Suppressor macrophage treated with lipopolysaccharide for 4 hours (primary cell): ENCODE results near the gene TAPBP.
"Not testable (repeated sequence)": the region's sequence is repeated elsewhere in the genome, so short reads cannot be mapped to it uniquely, and the experiment has no call there.

Source experiments
- DNase-seq: peaks from one replicate; pipeline ENCODE4 v3.0.0-alpha.2; 2020

The TAPBP gene

DNA sequence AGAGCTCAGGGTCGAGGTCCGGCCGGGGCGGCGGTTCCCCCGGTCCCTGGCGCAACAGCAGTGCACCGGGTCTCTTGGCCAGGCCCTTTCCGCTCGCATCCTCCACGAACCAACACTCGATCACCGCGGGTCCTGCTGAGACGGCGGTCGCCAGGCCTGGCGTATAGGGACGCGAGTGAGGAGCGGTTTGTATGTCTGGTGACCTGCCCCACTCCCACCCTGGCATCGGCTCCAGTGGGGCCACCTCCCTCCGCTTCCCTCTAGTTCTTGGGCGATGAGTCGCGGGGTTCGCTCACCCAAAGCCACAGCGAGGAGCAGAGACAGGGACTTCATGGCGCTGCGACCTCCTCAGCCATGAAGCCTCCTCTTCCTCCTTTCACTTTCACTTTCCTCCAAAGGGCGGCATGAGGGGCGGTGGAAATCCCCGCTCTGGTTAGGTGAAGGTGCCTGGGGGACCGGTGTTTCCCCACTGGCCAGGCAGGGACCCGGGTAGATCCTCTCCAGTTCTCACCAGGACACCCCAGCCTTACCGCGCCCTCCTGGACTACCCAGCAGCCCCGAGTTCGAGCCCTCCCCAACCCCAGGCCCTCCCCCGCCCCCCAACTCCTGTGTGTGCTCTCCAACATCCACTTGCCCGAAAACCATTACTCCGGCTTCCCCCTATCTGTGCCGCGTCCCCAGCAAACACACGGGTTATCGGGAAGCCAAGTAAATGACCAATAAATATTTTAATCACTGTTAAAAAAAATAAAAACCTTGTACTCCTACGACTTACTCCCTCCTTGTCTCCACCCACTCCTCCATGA lies at the start of gene TAPBP:
Gene TAPBP (minus strand): TSS at position 370 of the 806 bp plus-strand sequence. CDS start 37 bp downstream, at position 333.
- DNase-seq, result peak; percentile 92

DNA sequence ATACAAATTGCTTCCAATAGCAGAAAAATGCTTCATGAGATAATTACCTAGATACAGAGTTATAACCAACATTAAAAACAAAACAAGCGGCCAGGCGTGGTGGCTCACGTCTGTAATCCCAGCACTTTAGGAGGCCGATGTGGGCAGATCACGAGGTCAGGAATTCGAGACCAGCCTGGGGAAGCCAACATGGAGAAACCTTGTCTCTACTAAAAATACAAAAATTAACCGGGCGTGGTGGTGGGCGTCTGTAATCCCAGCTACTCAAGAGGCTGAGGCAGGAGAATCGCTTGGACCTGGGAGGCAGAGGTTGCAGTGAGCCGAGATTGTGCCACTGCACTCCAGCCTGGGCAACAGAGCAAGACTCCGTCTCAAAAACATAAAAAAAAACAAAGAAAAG lies 49.6 kb upstream of the TAPBP start:
- DNase-seq, result not testable (repeated sequence)

DNA sequence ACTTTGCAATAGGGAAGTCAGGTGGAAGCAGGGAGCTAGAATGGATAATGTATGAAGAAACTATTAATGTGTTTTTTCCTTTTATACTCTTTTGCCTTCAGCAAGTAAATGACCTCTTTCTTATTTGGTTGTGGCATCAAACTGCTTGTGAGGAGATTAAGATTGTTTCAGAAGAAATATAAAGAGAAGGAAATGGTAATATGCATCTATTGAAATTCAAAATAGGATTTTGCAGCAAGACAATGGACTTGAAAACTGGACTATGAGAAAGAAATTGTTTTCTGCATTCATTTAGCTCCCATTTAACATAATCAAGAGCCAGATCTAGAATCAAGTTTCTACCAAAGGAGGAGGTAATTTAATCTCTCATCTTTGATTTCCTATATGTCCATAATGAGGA lies 45.5 kb upstream of the TAPBP start:
- no peak for DNase-seq

DNA sequence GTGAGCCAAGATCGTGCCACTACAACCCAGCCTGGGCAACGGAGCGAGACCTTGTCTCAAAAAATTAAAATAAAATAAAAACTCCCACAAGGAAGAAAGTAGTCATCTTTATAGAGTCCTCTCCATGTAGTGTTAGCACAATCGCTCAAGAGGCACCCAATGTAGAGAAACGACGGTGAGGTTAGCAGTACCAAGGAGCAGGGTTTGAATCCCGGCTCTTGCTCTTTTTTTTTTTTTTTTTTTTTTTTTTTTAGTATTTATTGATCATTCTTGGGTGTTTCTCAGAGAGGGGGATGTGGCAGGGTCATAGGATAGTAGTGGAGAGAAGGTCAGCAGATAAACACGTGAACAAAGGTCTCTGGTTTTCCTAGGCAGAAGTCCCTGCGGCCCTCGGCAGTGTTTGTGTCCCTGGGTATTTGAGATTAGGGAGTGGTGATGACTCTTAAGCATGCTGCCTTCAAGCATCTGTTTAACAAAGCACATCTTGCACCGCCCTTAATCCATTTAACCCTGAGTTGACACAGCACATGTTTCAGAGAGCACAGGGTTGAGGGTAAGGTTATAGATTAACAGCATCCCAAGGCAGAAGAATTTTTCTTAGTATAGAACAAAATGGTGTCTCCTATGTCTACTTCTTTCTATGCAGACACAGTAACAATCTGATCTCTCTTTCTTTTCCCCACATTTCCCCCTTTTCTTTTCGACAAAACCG lies 43.4 kb upstream of the TAPBP start:
- DNase-seq, result not testable (repeated sequence)

DNA sequence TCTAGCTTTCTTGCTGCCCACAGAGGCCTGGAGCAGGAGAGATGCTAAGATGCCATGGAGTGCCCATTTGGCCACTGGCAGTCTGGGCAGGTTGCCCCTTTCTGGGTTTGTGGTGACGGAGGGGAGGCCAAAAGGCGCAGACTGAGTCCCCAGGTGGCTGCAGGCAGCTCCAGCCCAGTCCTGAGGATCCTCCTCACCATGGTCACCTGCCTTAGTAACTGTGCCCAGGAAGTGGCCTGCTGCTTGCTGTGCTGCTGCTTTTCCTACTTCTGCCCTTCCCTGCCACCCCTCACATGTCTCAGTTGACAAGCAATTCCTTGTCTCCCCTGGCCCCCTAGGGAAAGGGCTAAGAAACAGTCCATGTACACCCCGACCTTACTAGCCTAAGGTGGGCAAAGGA lies 42.4 kb upstream of the TAPBP start:
- DNase-seq, result no peak

DNA sequence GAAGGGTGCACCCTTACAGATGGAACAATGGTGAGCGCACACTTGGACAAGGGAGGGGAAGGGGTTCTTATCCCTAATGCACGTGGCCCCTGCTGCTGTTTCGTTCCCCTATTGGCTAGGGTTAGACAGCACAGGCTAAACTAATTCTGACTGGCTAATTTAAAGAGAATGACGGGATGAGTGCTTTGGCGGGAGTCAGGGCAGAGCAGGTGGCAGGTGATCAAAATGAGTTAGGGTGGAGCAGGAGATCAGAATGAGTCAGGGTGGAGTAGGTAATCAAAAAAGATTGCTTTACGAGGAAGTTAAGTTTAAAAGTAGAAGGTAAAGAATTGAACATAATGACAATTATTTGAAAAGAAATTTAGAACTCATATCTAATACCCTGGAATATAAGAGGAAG lies 42.0 kb upstream of the TAPBP start:
- DNase-seq, result not testable (repeated sequence)

DNA sequence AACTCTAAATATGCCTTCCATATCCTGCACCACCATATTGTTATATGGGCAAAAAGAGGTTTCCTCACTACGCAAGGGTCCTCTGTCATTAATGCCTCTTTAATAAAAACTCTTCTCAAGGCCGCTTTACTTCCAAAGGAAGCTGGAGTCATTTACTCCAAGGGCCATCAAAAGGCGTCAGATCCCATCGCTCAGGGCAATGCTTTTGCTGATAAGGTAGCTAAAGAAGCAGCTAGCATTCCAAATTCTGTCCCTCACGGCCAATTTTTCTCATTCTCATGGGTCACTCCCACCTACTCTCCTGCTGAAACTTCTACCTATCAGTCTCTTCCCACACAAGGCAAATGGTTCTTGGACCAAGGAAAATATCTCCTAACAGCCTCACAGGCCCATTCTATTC lies 33.9 kb upstream of the TAPBP start:
- no peak for DNase-seq

DNA sequence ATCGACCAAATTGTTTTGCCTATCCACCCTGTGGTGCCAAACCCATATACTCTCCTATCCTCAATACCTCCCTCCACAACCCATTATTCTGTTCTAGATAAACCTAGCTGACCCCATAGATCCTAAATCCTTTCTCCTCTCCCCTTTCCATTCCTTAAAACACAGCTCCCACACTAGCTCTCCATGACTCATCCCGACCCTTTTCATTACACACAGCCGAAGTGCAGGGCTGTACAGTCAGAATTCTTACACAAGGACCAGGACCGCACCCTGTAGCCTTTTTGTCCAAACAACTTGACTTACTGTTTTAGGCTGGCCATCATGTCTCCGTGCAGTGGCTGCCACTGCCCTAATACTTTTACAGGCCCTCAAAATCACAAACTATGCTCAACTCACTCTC lies 33.1 kb upstream of the TAPBP start:
- DNase-seq, result not testable (repeated sequence)

DNA sequence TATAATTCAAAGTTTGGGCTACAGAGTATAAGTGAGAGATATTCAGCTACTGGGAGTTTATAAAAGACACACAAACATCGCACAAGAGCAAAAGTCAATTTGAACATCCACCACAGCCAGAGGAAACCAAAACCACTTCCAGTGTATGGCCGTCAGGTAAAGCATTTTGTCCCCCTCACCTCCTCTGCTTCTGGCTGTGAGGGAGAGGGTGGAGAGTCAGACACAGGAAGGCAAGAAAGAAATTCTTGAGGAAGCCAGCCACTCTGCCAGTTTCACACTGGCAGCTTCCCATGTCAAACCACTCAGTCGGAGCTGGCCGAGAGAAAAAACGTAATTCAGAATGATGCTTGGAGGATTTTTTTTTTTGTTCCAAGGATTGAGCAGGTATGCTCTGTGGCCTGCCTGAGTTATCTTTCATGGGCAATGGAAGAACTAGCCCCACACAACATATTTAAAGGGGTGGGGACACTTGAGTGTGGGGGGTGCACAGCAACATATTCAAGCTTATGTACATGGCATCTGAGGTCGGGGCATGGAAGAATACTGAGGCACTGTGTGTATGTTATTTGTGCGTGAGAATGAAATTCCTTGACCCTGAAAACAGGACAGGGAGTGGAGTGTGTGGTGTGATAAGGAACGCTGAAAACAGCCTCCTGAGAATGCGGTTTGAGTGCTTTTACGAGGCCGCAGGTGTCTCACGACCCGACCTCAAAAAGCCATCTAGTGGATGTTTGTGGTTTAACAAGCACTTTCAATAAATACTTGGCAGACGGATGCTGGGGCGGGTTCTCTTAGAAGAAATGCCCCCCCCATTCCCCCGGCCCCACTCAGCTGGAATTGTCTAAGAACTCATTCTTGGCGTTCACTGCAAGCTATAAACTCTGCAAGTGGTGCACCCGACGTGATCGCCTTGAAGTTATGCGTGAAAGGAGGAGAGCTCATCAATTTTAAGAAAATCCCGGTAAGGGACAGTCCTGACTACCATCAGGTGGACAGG lies 31.1 kb upstream of the TAPBP start:
- DNase-seq, result peak; percentile 62

DNA sequence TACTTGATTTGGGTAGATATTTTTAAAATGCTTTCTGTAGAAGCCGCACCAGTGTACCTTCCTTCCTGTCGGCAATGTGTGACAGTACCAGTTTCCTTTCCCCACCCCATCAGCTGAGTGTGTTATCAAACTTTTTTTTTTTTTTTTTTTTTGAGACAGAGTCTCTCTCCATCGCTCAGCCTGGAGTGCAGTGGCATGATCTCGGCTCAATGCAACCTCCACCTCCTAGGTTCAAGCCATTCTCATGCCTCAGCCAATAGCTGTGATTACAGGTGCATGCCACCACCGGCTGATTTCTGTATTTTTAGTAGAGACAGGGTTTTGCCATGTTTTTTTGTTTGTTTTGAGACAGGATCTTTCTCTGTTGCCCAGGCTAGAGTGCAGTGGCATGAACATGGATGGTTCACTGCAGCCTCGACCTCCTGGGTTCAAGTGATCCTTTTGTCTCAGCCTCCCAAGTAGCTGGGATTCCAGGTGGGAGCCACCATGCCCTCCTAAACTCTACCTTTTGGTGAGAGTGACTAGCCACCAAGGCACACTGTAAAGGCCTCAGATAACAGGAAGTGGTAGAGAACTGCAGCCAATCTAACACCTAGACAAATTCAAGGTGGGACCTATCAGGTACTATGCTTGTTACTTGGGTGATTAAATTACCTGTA lies 30.2 kb upstream of the TAPBP start:
- DNase-seq, result no peak

DNA sequence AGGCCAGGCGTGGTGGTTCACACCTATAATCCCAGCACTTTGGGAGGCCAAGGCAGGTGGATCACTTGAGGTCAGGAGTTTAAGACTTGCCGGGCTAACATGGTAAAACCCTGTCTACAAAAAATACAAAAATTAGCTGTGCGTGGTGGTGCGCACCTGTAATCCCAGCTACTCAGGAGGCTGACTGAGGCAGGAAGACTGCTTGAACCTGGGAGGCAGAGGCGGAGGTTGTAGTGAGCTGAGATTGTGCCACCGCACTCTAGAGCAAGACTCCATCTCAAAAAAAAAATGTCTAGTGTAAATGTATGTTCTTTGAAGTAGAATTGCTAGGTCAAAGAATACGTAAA lies 29.7 kb upstream of the TAPBP start:
- DNase-seq, result not testable (repeated sequence)

DNA sequence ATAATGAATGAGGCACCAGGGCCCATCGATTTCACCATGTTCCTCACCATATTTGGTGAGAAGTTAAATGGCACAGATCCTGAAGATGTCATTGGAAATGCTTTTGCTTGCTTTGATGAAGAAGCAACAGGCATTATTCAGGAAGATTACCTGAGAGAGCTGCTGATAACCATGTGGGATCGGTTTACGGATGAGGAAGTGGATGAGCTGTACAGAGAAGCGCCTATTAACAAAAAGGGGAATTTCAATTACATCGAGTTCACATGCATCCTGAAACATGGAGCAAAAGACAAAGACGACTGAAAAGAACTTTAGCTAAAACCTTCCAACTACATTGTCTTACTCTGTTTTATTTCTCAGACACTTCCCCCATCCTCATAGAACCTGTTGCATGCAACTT lies 25.3 kb upstream of the TAPBP start:
- DNase-seq, result no peak

DNA sequence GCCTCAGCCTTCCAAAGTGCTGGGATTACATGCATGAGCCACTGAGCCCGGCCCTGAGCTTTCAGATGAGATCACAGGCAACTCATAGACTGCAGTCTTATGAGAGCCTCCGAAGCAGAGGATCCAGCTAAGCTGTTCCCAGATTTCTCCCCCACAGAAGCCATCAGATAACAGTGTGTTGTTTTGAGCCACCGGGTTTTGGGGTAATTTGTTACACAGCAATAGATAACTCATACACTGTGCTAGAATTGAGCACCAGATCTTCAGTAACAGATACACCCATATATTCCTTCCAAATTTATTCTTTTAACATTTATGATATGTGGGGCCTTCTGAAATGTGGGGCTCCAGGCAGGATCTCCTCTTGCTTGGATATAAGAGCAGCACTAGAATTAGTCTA lies 22.6 kb upstream of the TAPBP start:
- no peak for DNase-seq

DNA sequence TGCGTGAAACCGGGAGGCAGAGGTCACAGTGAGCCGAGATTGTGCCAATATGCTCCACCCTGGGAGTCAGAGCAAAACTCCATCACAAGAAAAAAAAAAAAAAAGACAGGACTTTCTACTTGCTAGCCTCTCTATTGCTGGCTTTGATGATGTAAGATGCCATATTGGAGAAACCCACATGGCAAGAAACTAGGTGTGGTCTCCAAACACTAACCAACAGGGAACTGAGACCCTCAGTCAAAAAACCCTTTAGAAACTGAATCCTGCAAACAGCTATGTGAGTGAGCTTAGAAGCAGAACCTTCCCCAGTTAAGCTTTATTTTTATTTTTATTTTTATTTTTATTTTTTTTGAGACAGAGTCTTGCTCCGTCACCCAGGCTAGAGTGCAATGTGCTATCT lies 22.0 kb upstream of the TAPBP start:
- DNase-seq, result no peak

DNA sequence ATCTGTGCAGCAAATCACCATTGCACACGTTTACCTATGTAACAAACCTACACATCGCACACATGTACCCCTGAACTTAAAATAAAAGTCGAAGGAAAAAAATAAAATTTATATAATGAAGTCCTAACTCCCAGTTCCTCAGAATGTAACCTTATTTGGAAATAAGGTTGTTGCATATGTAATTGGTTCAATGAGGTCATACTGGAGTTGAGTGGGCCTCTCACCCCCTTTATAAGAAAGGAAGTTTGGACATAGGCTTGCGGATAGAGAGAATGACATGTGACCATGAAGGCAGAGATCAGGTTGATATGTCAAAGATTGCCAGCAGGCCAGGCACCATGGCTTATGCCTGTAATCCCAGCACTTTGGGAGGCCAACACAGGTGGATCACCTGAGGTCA lies 19.8 kb upstream of the TAPBP start:
- peak; percentile 30 for DNase-seq

DNA sequence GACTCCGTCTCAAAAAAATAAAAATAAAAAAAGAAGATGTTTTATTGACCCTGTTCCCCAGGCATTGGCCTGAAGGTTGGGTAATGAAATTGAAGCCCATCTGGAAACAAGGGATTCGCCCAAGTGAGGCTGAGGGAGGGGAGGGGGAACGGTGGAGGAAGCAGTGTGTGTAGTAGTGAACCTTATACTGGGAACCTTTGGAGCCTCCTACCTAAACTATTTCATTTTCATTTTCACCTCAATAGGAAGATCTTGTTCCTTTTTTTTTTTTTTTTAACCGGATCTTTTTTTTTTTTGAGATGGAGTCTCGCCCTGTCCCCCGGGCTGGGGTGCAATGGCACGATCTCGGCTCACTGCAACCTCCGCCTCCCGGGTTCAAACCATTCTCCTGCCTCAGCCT lies 16.9 kb upstream of the TAPBP start:
- no peak for DNase-seq

DNA sequence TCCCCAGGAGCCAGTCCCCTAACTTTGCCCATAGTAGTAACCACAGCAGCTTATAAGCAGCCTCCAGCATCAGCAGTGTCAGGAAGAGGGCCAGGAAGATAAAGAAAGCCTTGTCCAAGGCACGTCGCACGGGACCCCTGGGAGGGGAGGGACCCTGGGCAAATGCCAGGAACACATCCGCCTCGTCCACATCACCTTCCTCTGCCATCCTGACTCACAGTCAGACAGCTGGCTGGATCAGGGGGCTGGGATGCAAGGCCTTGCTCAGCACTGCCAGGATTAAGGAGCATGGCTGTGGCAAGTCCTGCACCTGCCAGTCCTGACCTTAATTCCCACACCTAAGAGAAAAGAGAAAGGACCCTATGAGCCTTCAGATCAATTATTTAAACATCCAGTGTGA lies 15.2 kb upstream of the TAPBP start:
- DNase-seq, result no peak

DNA sequence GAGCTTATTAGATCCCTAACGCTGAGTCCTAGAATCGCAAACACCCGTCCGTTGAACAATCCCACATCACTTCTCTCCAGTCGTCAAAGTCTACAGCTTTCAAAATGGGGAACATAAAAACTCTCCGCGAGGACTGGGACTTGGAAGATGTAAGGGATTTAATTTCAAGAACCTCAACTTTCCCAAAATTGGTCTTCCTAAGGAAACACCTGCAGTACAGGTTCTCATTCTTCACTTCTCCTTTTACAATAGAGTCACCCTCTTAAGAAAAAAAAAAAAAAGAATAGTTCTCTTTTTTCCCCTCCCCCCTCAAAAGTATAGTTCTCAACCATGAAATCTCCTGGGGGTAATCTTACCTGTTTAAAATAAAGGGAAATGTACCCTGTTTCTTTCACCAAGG lies 10.2 kb upstream of the TAPBP start:
- no peak for DNase-seq

DNA sequence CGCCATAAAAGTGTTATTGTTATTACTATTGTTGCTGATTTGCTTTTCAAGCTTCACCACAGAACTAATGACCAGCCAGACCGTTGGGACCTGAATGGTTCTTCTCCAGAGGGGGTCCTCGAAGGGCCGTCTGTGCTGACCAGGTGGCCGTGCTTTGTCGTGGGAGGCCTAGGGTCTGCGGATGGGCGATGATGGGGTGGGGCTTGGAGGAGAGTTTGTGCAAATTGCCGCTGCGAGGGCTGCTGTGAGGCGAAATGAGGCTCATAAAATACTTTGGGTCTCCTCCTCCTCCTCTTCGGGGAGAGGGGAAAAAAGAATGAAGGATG lies 9.7 kb upstream of the TAPBP start:
- no peak for DNase-seq

DNA sequence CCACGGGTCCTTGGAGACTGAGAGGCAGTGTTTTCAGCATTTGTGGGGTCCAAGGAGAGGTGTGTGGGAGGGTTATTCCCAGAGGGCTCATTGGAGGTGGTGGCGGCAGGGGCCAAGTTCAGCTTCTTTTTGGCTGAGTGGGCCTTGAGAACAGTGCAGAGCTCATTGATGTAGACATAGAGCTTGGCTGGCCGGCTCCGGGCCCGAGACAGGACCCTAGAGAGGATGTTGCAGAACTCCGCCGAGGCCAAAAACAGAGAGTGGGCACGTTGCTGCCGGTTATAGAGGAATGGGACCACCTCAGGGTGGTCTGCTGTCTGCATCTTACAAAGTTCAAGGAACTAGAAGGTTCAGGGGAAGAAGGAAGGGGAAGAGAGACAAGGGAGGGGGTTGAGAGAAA lies 7.3 kb upstream of the TAPBP start:
- no peak for DNase-seq

DNA sequence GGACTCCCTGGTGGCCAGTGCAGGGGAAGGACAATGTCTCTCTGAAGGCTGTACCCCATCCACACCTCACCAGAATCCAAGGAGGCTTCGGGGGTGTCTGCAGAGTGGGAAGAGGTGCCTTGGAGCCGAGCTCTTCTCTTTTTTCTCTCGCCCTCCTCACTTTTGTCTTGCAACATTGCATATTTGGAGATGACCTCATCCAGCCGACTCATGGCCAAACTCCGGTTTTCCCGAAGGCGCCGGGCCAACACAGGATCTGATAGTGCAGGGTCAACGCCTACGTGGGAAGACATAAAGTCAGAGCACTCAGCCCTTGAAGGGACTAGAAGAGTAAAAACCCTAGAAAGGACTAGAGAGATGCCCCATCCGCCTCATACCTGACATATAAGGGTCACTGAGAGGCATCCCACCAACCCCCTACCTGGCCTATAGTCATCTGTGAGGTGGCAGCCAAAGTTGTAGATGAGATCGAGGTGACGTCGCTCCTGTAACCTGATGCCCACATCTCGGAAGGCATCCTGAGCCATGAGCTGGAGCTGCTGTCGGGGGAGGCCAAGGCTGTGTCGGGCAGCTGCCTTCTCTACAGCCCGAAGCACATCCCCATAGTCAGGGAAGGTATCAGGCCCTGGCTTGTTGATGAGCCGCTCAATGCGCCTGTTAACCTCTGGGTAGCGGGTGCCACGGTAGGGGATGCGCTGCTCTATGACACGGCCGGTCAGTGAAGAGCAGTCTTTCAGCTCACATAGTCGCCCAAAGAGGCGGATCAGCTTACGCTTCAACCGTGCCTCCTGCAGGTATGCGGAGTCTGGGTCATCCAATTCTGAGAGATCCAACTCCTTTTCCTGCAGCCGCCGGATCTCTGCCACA lies 6.7 kb upstream of the TAPBP start:
- peak; percentile 83 for DNase-seq

DNA sequence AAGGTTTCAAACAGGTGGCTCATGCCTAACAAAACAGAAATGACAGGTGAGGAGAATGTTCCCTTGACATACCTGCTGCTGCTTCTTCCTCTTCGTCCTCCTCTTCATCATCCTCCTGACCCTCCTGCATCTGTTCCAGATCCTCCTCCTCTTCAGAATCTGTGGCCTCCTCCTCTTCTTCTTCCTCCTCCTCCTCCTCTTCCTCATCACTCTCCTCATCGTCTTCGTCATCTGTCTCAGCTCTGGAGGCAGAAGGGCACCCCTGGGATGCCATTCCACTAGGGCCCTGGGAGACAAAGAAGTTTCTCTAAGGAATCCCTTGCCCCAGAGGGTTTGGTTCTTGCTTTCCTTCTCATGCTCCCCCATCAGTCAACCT lies 6.0 kb upstream of the TAPBP start:
- DNase-seq, result no peak
